Measurements from ENCODE around the gene NFATC1.

NFATC1 gene

DNA sequence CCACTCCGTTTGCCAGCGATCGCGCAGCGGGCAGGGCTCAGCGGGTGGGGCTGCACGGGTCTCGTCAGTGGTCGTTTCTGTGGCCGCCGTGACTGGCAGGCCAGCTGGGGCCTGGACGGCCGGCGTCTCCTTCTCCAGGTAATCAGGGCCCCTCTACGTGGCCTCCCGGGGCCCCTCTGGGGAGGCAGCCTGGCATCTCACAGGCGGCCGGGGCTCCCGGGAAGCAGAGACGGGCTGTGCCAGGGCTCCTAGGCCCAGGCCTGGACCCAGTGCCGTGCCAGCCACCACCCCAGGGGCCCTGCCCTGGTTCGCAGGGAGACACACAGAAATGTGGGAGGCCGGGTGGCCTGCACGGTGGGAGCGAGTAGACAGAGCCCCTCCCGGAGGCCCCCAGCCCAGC lies 59.5 kb downstream of the NFATC1 start:
- no peak for DNase-seq (ENCODE audit: low read depth in 1 of 2, low spot score in 1 of 2)

GRCh38 chr18:79456105-79456980 lies 60.6 kb downstream of the NFATC1 start:
- DNase-seq (ENCODE audit: low read depth in 1 of 2, low spot score in 1 of 2) = no peak

GRCh38 chr18:79457239-79457638 lies 61.5 kb downstream of the NFATC1 start:
- DNase-seq (ENCODE audit: low read depth in 1 of 2, low spot score in 1 of 2) = no peak

DNA sequence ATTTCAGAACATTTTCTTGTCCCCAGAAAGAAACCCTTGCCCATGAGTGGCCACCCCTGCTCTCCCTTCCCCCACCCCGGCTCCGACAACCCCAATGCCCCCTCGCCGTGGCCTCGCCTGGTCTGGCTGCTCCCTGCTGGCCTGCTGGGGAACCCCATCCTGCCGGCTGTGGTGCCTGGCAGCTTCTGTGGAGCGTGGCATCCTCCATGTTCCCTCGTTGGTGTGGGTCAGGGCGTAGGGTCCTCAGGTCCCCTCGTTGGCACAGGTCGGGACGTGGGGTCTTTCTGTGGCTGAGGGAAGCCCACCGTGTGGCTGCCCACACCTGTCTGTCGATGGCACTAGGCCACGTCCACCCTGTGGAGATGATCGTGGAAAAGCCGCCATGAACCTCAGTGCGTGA lies 61.9 kb downstream of the NFATC1 start:
- no peak for DNase-seq (ENCODE audit: low read depth in 1 of 2, low spot score in 1 of 2)

DNA sequence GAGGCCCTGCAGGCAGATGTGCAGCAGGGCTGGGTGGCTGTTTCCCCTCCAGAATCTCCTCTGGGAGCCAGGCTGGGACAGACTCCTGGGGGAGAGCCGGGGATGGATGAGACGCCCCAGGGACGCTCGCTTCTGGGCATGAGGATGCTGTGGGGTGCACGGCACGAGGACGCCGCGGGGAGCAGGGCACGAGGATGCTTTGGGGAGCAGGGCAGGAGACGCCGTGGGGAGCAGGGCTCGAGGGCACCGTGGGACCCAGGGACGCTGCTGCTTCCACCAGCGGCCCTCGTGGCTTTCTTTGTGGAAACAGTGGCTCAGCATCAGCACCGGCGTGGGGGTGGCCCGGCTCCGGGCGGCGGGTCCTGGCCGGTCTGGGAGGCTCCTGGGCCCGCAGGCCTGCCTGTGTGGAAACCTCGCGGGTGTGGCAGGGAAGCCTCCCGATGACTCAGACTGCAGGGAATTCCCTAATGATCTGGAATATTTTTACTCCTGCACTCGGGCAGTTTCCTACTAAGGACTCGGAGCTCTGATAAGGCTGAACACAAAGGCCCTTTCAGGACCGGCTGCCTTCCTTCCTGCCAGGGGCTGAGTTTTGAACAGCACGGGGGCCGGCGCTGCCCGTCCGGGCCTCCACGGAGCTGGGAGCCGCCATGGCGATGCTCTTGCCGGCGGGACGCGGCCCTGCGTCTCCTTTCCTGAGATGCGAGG lies 62.6 kb downstream of the NFATC1 start:
- no peak for DNase-seq (ENCODE audit: low read depth in 1 of 2, low spot score in 1 of 2)

GRCh38 chr18:79458917-79459803 lies 63.4 kb downstream of the NFATC1 start:
- no peak for DNase-seq (ENCODE audit: low read depth in 1 of 2, low spot score in 1 of 2)

GRCh38 chr18:79459946-79460480 lies 64.3 kb downstream of the NFATC1 start:
- no peak for DNase-seq (ENCODE audit: low read depth in 1 of 2, low spot score in 1 of 2)

DNA sequence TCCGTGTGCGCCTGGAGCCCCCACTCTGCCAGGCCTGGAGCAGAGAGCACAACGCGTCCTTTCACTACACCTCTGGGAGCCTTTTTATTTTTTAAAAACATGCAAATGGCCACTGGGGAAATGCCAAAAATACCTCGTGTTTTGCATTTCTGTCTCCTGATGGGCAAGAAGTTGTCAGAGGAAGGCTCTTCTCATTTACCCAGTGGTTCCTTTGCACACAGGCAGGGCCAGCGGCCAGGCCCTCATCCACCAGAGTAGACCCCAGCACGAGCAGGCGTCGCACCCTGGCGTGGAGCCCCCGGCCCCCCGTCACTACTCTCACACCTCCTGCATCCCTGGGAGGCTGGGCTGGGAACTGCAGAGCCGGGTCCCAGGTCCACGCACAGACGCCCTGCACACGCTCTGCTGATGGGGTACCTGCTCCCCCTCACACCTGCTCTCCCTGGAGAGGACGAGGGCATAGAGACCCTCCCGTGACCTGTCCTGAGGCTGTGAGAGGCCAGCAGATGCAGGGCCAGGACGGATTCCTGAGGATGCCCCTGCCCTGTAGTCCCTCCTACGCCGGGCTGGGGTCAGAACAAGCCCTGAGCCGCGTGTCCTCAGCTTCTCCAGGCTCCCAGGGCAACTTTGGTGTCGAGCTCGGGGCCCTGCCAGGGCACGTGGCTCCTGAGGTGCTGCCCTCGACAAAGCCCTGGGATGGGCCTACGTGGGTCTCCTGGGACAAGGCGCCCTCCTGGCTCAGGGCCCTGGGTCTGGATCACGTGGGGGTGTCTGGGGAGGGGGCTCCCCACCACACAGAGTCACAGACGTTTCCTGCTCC lies 65.0 kb downstream of the NFATC1 start:
- DNase-seq (ENCODE audit: low read depth in 1 of 2, low spot score in 1 of 2) = no peak

DNA sequence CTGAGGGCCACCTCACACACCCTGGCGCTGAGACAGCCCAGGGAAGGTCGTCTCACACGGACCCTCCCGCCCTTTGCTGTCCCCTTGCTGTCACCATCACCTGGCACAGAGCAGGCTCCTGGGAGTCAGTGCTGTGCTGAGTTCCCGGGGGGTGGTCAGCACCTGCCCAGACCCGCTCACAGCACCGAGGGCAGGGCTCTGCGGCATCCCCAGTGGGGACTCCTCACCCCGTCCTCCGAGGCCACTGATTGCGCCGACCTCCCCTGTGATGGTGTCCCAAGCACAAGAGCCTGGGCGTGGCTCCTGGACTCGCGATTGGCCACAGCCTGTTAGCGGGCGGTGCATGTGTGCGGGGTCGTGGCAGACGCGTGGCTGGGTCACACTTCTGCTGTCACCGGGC lies 65.9 kb downstream of the NFATC1 start:
- DNase-seq (ENCODE audit: low read depth in 1 of 2, low spot score in 1 of 2) = no peak

DNA sequence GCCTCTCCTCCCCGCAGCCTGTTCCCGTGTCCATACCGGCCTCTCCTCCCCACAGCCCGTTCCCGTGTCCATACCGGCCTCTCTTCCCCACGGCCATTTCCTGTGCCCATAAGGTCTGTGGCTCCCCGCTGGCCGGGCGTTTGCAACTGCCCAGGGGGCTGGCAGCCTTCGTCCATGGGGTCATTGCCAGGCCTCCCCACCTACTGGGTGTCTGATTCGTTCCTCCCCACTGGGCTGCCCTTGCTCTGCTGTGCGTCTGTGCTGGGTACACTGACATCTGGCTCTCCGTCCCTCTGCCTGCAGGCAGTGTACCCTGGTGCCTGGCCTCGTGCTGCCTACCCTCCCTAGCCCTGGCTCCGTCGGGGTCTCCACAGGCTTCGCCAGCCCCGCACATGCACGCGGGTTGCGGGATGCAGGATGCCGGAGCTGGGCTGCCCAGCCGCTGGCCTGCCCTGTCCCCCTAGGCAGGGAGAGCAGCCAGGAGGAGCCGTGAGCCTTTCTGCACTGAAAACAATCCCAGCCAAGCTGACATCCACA lies 67.8 kb downstream of the NFATC1 start:
- DNase-seq (ENCODE audit: low read depth in 1 of 2, low spot score in 1 of 2) = no peak

DNA sequence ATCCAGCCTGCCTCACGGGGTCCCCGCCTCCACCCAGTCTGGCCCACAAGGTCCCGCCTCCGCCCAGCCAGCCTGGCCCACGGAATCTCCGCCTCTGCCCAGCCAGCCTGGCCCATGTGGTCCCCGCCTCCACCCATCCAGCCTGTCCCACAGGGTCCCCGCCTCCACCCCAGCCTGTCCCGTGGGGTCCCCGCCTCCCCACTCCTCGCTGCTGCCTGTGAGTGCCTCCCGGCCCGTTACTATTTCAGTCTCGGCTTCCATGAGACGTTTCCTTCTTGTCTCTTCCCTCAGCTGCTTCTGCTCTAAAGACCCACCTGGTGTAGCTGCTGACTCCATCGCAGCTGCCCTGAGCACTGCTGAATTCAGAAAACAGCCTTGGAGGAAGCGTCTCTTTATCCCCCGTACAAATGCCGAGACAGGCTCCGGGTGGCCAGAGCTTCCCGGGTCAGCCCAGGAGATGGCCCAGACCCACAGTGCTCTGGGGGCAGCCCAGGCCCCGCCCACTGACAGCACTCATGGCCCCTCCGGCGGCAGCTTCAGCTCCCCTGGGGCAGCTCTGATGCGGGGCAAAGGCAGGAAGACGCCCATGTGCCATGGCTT lies 69.8 kb downstream of the NFATC1 start:
- no peak for DNase-seq (ENCODE audit: low read depth in 1 of 2, low spot score in 1 of 2)

DNA sequence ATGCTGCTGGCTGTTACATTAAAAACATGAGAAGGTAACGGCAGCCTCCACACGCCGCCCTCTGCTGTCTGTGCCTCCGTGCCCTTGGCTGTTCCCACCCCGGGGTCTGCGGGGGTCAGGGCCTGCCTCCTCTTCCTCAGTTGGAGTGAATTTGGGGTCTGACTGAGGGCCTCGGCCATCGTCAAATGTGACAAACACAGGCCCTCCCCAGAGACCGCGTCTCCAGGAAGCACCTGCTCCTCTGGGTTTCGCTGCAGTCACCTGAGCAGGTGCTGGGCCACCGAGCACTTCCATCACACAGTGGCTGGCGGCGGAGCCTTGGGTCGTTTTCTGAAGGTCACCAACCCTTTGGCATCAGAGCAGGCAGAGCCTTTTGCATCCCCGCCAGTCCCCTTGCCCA lies 70.9 kb downstream of the NFATC1 start:
- no peak for DNase-seq (ENCODE audit: low read depth in 1 of 2, low spot score in 1 of 2)

DNA sequence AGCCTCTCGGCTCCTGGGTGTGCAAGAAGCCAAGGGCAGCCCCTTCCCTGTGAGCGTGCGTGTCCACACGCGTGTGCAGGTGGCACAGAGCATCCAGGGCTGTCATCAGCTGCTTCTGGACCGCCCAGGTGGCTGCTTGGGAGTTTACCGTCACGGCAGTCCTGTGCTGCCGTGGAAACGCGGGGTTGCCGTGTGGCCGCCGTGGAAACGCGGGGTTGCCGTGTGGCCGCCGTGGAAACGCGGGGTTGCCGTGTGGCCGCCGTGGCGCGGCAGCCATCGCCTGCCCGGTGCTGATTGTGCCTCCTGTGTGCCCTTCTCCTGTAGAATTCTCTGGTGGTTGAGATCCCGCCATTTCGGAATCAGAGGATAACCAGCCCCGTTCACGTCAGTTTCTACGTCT lies 71.4 kb downstream of the NFATC1 start:
- no peak for DNase-seq (ENCODE audit: low read depth in 1 of 2, low spot score in 1 of 2)

- DNase-seq (ENCODE audit: low read depth in 1 of 2, low spot score in 1 of 2) = no peak
These were observed 72.5 kb downstream of the NFATC1 start for GRCh38 chr18:79468119-79468789.

DNA sequence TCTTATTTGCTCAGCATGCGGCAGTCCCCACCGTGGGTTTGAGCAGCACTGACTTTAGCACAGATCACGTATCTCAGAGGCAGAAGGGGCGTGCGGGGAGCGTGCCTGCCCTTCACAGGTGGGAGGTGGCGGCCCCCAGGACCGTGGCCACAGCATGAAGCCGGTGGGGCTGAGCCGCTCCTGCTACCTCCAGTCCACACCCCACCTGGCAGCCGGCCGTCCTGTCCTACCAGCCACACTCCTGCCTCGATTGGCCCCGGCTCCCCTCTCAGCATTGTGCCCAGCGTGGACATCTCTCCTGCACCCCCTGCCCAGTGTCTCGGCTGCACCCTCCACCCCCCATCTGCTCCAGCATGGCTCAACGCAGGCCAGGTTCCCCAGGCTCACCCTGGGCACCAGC lies 73.6 kb downstream of the NFATC1 start:
- no peak for DNase-seq (ENCODE audit: low read depth in 1 of 2, low spot score in 1 of 2)

- DNase-seq (ENCODE audit: low read depth in 1 of 2, low spot score in 1 of 2) = no peak
These were observed 74.2 kb downstream of the NFATC1 start for GRCh38 chr18:79469751-79470505.

DNA sequence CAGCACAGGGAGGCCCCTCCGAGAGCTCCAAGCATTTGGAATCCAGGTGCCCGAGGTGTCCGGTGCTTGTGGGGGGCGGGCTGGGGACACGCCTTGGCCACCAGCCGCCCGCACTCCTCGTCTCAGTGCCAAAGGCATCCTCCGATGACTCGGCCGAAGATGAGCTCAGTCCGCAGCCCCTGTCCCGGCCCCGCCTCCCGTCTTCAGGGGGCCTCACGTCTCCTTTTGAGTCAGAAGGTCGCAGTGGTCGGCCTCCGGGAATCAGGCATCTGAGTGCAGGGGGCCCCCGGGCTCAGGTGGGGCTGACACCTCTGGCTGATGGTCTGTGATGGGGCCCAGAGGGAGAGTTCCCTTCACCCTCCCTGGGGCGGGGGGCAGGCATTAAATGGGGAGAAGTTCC lies 74.8 kb downstream of the NFATC1 start:
- no peak for DNase-seq (ENCODE audit: low read depth in 1 of 2, low spot score in 1 of 2)

DNA sequence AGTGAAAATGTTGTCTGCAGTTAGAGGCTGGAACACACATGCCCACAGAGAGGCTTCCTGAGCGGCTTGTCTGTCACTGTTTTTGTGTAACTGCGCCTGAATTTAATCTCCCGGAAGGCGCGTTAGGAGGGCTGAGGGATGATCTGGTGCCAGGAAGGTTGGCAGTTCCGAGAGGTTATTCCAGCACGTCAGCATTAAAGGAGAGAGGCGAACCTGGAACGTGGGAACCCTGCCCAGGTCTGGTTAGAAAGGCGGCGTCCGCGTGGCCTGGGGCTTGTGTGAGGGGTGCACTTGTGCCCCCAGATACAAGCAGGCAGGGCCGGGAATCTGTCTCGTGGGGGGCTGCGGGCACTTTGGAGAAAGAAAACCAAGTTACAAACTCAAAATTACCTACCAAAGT lies 75.3 kb downstream of the NFATC1 start:
- DNase-seq (ENCODE audit: low read depth in 1 of 2, low spot score in 1 of 2) = no peak

- no peak for DNase-seq (ENCODE audit: low read depth in 1 of 2, low spot score in 1 of 2)
These were observed 75.9 kb downstream of the NFATC1 start for GRCh38 chr18:79471597-79471996.

Measured in activated T-helper 1 cell treated with anti-CD3 and anti-CD28 coated beads, Interleukin-2, amount 50 U/mL, for 16 hours (primary cell).